GM21526 (cell line): Measurements from ENCODE around the gene GYS2.
A peak's percentile ranks its signal among the peaks of the same experiment; 100 is the strongest.

Experiments used
- ATAC-seq: cut with Tn5 transposase; IDR thresholded peaks from one replicate; pipeline ENCODE4 v1.9.1; 2021; ENCODE audit warnings: moderate library complexity; ENCODE audit not compliant: unreplicated experiment, low FRiP score

Gene GYS2

GRCh38 chr12:21559855-21560569 lies 44.6 kb downstream of the GYS2 start:
- no peak for ATAC-seq

DNA sequence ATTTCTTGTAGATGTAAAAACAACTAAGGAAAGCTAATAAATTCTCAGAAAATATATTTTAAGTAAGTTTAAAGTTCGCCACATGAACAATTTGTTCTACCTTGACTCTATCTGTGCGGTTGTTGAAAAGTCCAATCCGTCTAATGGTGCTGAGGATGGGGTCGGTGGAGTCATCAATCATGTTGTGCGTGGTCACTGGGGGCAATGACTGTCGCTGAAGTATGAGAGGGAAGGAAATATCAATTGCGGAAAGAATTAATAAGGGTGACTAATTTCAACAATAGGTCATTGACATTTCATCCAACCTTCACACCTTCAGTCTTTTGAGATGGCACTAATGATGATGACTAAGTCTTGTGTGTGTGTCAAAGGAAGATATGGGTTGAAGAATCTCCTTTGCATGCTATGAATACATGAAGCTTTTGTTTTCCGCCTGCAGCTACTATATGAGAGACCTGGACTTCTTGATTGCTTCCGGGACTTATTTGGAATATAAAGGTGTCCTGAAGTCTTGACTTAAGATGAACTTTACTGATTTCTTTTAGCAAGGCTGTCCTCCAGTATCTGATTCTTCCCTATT lies 46.5 kb downstream of the GYS2 start:
- ATAC-seq: no peak

DNA sequence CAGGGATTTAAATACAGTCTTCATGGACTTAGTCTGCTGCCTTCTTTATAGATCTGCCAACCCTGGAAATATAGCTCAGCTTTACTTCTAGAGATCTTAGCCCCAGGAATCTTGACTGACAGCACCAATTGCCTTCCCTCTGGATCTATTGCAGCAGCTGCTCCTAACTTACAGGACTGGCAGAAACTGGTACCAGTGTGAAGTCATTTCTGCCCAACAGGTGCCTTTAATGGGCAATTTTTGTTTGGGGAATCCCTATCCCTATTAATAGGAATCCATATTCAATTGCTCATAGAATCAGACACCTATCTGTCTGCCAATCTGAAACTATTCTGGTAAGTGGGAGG lies 51.3 kb downstream of the GYS2 start:
- no peak for ATAC-seq

DNA sequence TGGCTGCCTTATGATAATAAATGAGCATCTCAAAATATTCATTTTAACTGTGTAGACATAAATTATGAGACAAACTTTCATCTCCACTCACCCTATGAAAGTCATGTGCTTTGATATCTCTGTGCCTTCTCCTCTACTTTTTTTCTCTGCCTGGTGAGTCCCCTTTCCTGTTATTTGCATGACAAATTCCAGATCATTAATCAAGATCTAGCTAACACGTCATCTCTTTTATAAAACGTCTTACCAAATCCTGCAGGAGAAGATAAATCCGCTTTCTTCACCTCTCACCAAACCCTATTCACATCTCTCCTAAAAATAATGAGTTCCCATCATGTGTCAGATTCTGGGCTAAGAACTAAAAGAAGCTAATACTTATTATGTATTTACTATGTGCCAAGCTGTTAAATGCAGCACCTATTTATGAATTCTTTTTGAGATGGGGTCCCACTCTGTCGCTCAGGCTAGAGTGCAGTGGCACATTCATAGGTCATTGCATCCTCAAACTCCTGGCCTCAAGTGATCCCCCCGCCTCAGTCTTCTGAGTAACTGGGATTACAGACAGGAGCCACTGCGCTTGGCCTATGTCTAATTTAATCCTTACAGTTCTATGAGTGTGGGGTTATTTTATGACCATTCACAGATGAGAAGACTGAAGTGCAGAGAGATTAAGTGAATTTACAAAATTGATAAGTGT lies 51.9 kb downstream of the GYS2 start:
- ATAC-seq: no peak

GRCh38 chr12:21551841-21552465 lies 52.7 kb downstream of the GYS2 start:
- no peak for ATAC-seq

- ATAC-seq: no peak
Measured at GRCh38 chr12:21547437-21547836, 57.2 kb downstream of the GYS2 start.

- ATAC-seq: no peak
Measured at GRCh38 chr12:21546716-21547115, 57.9 kb downstream of the GYS2 start.

- ATAC-seq: no peak
Measured at GRCh38 chr12:21545557-21545956, 59.1 kb downstream of the GYS2 start.

DNA sequence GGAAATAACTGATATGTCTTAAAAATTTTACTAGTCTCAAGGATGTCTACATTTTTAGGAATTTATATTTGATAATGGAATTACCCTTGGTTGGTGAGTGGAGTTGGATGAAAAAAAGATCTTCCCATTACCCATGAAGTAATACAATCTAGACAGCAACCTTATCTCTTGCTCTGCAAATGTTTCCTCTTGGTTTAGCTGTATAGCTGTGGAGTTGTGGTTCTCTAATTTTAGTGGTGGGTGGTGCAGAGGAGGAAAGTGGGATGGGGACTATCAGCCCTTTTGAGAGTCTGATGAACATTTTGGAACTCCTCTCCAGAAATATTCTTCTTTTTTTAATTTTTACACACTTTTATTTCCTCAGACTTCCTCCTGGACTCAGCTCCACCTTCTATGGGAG lies 61.5 kb downstream of the GYS2 start:
- no peak for ATAC-seq

GRCh38 chr12:21542403-21542802 lies 62.2 kb downstream of the GYS2 start:
- no peak for ATAC-seq

- ATAC-seq: no peak
Measured at GRCh38 chr12:21541773-21542172, 62.9 kb downstream of the GYS2 start.

GRCh38 chr12:21539797-21540196 lies 64.8 kb downstream of the GYS2 start:
- ATAC-seq: no peak

- ATAC-seq: no peak
Measured at GRCh38 chr12:21538061-21538653, 66.5 kb downstream of the GYS2 start.

- ATAC-seq: no peak
Measured at GRCh38 chr12:21529456-21529855, 75.2 kb downstream of the GYS2 start.

- ATAC-seq: no peak
Measured at GRCh38 chr12:21528953-21529352, 75.7 kb downstream of the GYS2 start.

DNA sequence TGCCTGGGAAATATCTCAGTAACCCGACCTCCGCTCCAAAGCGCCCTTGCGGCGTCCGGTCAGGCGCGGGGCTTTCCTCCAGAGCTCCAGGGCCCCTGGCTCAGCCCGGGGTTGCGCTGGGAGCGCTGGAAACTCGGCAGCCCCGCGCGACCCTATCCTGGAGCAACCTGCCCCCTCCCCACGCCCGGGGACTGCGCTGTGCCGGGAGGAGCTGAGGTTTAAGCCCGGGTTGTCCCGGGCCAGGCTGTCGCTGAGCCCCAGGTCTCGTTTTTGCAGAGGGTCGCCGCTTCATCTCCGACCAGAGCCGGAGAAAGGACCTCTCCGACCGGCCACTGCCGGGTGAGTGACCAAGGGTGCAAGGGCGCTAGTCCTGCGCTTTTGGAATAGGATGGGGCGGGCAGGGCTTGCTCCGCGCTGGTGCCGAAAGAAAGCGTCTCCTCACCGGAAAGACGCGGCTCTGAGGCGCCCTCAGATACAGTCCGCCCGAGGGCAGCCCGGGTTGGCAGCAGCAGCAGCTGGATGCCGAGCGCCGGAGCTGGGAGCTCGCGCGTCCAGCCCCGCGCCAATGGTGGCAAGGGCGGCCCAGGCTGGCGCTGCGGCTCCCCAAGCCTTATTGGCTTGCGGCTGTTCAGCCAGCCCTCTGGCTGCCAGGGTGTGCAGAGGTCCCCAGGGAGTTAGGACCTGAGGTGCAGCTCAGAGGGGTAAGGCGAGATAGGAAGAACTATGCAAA lies 77.0 kb downstream of the GYS2 start:
- ATAC-seq: peak; percentile 90

- ATAC-seq: no peak
Measured at GRCh38 chr12:21526721-21527345, 77.8 kb downstream of the GYS2 start.

DNA sequence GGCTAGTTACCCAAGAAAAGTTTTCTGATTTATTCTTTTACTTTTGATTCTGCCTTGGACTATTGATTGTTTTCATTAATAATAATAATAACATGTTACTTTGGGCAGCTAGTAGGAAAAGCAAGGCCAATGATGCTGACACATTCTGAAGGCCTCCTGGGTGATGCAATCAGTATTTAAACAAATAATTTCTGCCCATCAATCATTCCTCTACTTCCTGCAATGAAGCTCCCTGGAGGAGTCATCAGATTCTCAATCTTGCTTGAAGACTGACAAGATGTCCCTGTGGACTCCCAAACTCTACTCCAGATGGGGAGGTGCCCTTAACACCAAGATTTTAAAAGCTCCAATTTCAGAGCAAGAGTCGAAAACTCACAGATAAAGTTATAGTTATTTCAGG lies 78.6 kb downstream of the GYS2 start, which contains the start of gene SPX:
Gene SPX, plus strand, starts transcription at position 244 of the 400 bp plus-strand sequence. CDS start 177 bp downstream, outside the sequence.
- ATAC-seq: no peak

GRCh38 chr12:21523148-21523547 lies 81.5 kb downstream of the GYS2 start:
- no peak for ATAC-seq

GRCh38 chr12:21521541-21521940 lies 83.1 kb downstream of the GYS2 start:
- no peak for ATAC-seq
